Spinal cord (tissue), 10 donors: ENCODE measurements around the gene HSPA12B. TPM values are rescaled to one million over a fixed set of nuclear protein-coding genes. Genes with fewer than 3 reads are reported as not detected.
A peak's percentile ranks its signal among the peaks of the same experiment; 100 is the strongest.

Experiments used
- DNase-seq, 6 donors: peaks; one replicate each; pipeline versions ENCODE4 v3.0.0 to v3.0.0-alpha.2; 2013 to 2015; ENCODE audit warnings: low spot score in 6 of 6, low read depth in 4 of 6
- H3K27ac ChIP-seq: one replicate; pipeline ENCODE4 v1.5.1; 2013; ENCODE audit warnings: low read depth, low read length, control low read depth
- H3K27me3 ChIP-seq: one replicate; pipeline ENCODE4 v1.6.1; 2013; ENCODE audit warnings: low read length; ENCODE audit not compliant: control insufficient read depth, insufficient read depth
- H3K36me3 ChIP-seq: one replicate; pipeline ENCODE4 v1.6.1; 2013; ENCODE audit warnings: low read length; ENCODE audit not compliant: control insufficient read depth, insufficient read depth
- H3K4me1 ChIP-seq: one replicate; pipeline ENCODE4 v1.6.1; 2013; ENCODE audit warnings: low read length; ENCODE audit not compliant: control insufficient read depth, insufficient read depth
- H3K4me3 ChIP-seq: one replicate; pipeline ENCODE4 v1.5.1; 2013; ENCODE audit warnings: low read depth, low read length, control low read depth
- H3K9me3 ChIP-seq: one replicate; pipeline ENCODE4 v1.6.1; 2013; ENCODE audit warnings: low read length; ENCODE audit not compliant: control insufficient read depth, insufficient read depth
- WGBS: methylation state at CpG from one replicate; pipeline ENCODE4 v1.1.5; 2013; ENCODE audit warnings: missing lambda C conversion rate; ENCODE audit not compliant: insufficient coverage; 5-methylcytosine and 5-hydroxymethylcytosine counted together
- polyA plus RNA-seq, 2 donors: library from polyadenylated mRNA; unstranded; fragments of 120-200 nt; gene quantifications; one replicate each; pipeline ENCODE4 v1.2.1, GENCODE V29; 2013; ENCODE audit not compliant: insufficient read length in 2 of 2
- total RNA-seq, 2 donors: library from RNA; depleted of rRNA in 1 of 2; stranded (reverse); fragments of 120-200 nt in 1 of 2; fragments of >200 nt in 1 of 2; gene quantifications; one replicate each; pipeline versions ENCODE4 v1.2.3 to v1.2.4, GENCODE V29; 2013 to 2014
- donor health status: healthy.

HSPA12B gene
- total and polyA plus RNA-seq, 4 donors, result 4.1 to 16.1 (median 14.0) TPM

GRCh38 chr20:3763671-3764601, 31.5 kb downstream of the HSPA12B start:
- DNase-seq, result no peak
- no peak overlapping the region for H3K27ac ChIP-seq

GRCh38 chr20:3764659-3765058, 32.2 kb downstream of the HSPA12B start:
- 94% methylated on average over 3 of the region's 3 CpGs for WGBS
- Histone ChIP-seq H3K4me1 (peaks cover 65% of the 10 kb centered on the region), H3K9me3 (no peaks in the 10 kb centered on the region), H3K36me3 (peaks cover 21% of the 10 kb centered on the region), H3K27ac (no peak overlapping the region), H3K27me3 (no peaks in the 10 kb centered on the region), H3K4me3 (no peak overlapping the region)
- DNase-seq, result no peak

More at GRCh38 chr20:3763671-3764601, 31.5 kb downstream of the HSPA12B start:
- H3K27me3 ChIP-seq, result no peaks in the 10 kb centered on the region
- WGBS, result 95% methylated on average over 7 of the region's 8 CpGs
- no peaks in the 10 kb centered on the region for H3K9me3 ChIP-seq
- H3K4me1 ChIP-seq, result peaks cover 61% of the 10 kb centered on the region
- H3K4me3 ChIP-seq, result no peak overlapping the region
- peaks cover 28% of the 10 kb centered on the region for H3K36me3 ChIP-seq

- H3K4me1 ChIP-seq, result peaks cover 58% of the 10 kb centered on the region
- peaks cover 14% of the 10 kb centered on the region for H3K36me3 ChIP-seq
- no peaks in the 10 kb centered on the region for H3K9me3 ChIP-seq
- H3K27ac ChIP-seq, result no peak overlapping the region
- no peaks in the 10 kb centered on the region for H3K27me3 ChIP-seq
- 57% methylated on average over 2 of the region's 3 CpGs for WGBS
- no peak overlapping the region for H3K4me3 ChIP-seq
- no peak for DNase-seq
Measured at GRCh38 chr20:3765171-3765882, 32.8 kb downstream of the HSPA12B start.

GRCh38 chr20:3766422-3767109, 34.1 kb downstream of the HSPA12B start:
- no peak for DNase-seq
- no peaks in the 10 kb centered on the region for H3K9me3 ChIP-seq
- no peaks in the 10 kb centered on the region for H3K27me3 ChIP-seq
- WGBS, result 0% methylated on average over 2 of the region's 9 CpGs
- peak overlapping the region; percentile 63 for H3K4me3 ChIP-seq
- peaks cover 9% of the 10 kb centered on the region for H3K36me3 ChIP-seq
- peaks cover 54% of the 10 kb centered on the region for H3K4me1 ChIP-seq
- H3K27ac ChIP-seq, result no peak overlapping the region

- under 1% methylated on average over 12 of the region's 21 CpGs for WGBS
- Histone ChIP-seq H3K36me3 (peaks cover 9% of the 10 kb centered on the region), H3K4me1 (peaks cover 54% of the 10 kb centered on the region), H3K27me3 (no peaks in the 10 kb centered on the region), H3K9me3 (no peaks in the 10 kb centered on the region), H3K27ac (no peak overlapping the region), H3K4me3 (peak overlapping the region; percentile 63)
- no peak for DNase-seq
Measured at GRCh38 chr20:3767110-3767426, 34.6 kb downstream of the HSPA12B start.

GRCh38 chr20:3767427-3768341, 35.2 kb downstream of the HSPA12B start, which contains the start of gene ADISSP:
Gene ADISSP (minus strand): TSS chr20:3767753. CDS start chr20:3760100, 7,653 bp downstream.
- H3K36me3 ChIP-seq, result peaks cover 9% of the 10 kb centered on the region
- H3K9me3 ChIP-seq, result no peaks in the 10 kb centered on the region
- H3K27ac ChIP-seq, result peak within 1 kb of the TSS; percentile 92
- no peaks in the 10 kb centered on the region for H3K27me3 ChIP-seq
- DNase-seq, result peak; percentile 97 to 99 (median 98)
- H3K4me1 ChIP-seq, result peaks cover 54% of the 10 kb centered on the region
- H3K4me3 ChIP-seq, result peak within 1 kb of the TSS; percentile 63
- WGBS, result under 1% methylated on average over 79 of the region's 80 CpGs

GRCh38 chr20:3768342-3769130, 36.1 kb downstream of the HSPA12B start:
- Histone ChIP-seq H3K36me3 (peaks cover 9% of the 10 kb centered on the region), H3K27me3 (no peaks in the 10 kb centered on the region), H3K27ac (peak overlapping the region; percentile 92), H3K4me3 (peak overlapping the region; percentile 63), H3K4me1 (peaks cover 54% of the 10 kb centered on the region), H3K9me3 (no peaks in the 10 kb centered on the region)
- peak; percentile 72 to 95 (median 80) for DNase-seq
- WGBS, result under 1% methylated on average over 49 of the region's 51 CpGs

- H3K27me3 ChIP-seq, result no peaks in the 10 kb centered on the region
- H3K36me3 ChIP-seq, result no peaks in the 10 kb centered on the region
- peaks cover 27% of the 10 kb centered on the region for H3K4me1 ChIP-seq
- DNase-seq, result no peak
- no peak overlapping the region for H3K4me3 ChIP-seq
- WGBS, result 80% methylated on average over 4 of the region's 7 CpGs
- H3K27ac ChIP-seq, result no peak overlapping the region
- no peaks in the 10 kb centered on the region for H3K9me3 ChIP-seq
Measured at GRCh38 chr20:3771552-3772058, 39.1 kb downstream of the HSPA12B start.
